SK-N-SH (cell line): ENCODE results near the gene AZIN2.

Experiments used
- JUND ChIP-seq: IDR thresholded peaks from 2 replicates; pipeline ENCODE4 v1.4.0; 2012
- MEF2A ChIP-seq: IDR thresholded peaks from 2 replicates; pipeline ENCODE4 v1.4.0; 2012; ENCODE audit warnings: low read depth, borderline replicate concordance
- MXI1 ChIP-seq: IDR thresholded peaks from 2 replicates; pipeline ENCODE4 v1.6.1; 2012; ENCODE audit warnings: mild to moderate bottlenecking, low read depth, low read length, improper control_type of control experiment
- POLR2AphosphoS5 ChIP-seq: IDR thresholded peaks from 2 replicates; pipeline ENCODE4 v1.6.1; 2012; ENCODE audit warnings: low read depth, low read length
- RAD21 ChIP-seq: IDR thresholded peaks from 2 replicates; pipeline ENCODE4 v1.6.1; 2012; ENCODE audit warnings: mild to moderate bottlenecking, low read length
- SIN3A ChIP-seq: IDR thresholded peaks from 2 replicates; pipeline ENCODE4 v1.6.1; 2012; ENCODE audit warnings: low read depth, mild to moderate bottlenecking, low read length, moderate library complexity, borderline replicate concordance
- SMC3 ChIP-seq: IDR thresholded peaks from 2 replicates; pipeline ENCODE4 v1.6.1; 2012; ENCODE audit warnings: low read depth, low read length, improper control_type of control experiment
- TAF1 ChIP-seq: IDR thresholded peaks from 2 replicates; pipeline ENCODE4 v1.6.1; 2012; ENCODE audit warnings: low read depth, mild to moderate bottlenecking, low read length, moderate library complexity, borderline replicate concordance
- TF ChIP-seq, protein P1 (sequence below): fragments of 200-600 bp; sonication (generic); IDR thresholded peaks from 2 replicates; pipeline ENCODE4 v1.6.1; 2017; ENCODE audit warnings: antibody characterized with exemption, mild to moderate bottlenecking, moderate library complexity
- TF ChIP-seq, protein P2 (sequence below): IDR thresholded peaks from 2 replicates; pipeline ENCODE4; 2012

DNA sequence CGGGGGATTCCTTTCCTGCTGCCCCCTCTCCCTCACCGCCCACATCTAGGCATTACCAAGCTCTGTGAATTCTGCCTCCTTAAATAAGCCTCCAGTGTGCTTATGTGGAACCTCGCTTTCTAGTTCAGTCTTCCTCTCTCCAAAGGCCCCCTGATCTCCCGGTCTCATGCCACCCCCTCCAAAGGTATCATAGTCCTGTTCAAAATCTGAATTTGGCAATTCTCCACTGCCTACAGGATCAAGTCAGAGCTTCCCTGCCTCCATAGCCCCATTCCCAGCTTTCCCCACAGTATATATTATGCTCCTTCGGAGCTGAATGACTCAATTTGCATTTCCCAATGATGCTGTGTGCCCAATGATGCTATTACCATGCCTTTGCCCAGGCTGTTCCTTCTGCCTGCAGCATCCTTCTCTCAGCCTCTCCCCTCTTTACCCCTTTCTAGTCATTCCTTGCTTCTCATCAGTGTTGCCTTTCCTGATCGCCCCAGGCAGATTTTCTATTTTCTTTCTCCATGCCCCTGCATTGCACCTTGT is 1.7 kb downstream of the AZIN2 start:
- TF ChIP-seq, protein P1, sequence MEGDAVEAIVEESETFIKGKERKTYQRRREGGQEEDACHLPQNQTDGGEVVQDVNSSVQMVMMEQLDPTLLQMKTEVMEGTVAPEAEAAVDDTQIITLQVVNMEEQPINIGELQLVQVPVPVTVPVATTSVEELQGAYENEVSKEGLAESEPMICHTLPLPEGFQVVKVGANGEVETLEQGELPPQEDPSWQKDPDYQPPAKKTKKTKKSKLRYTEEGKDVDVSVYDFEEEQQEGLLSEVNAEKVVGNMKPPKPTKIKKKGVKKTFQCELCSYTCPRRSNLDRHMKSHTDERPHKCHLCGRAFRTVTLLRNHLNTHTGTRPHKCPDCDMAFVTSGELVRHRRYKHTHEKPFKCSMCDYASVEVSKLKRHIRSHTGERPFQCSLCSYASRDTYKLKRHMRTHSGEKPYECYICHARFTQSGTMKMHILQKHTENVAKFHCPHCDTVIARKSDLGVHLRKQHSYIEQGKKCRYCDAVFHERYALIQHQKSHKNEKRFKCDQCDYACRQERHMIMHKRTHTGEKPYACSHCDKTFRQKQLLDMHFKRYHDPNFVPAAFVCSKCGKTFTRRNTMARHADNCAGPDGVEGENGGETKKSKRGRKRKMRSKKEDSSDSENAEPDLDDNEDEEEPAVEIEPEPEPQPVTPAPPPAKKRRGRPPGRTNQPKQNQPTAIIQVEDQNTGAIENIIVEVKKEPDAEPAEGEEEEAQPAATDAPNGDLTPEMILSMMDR: no peak
- TF ChIP-seq, protein P2, sequence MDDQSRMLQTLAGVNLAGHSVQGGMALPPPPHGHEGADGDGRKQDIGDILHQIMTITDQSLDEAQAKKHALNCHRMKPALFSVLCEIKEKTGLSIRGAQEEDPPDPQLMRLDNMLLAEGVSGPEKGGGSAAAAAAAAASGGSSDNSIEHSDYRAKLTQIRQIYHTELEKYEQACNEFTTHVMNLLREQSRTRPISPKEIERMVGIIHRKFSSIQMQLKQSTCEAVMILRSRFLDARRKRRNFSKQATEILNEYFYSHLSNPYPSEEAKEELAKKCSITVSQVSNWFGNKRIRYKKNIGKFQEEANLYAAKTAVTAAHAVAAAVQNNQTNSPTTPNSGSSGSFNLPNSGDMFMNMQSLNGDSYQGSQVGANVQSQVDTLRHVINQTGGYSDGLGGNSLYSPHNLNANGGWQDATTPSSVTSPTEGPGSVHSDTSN: no peak
- TF ChIP-seq MXI1 (no peak), SMC3 (no peak), POLR2AphosphoS5 (no peak), MEF2A (no peak), TAF1 (no peak), SIN3A (no peak), JUND (no peak), RAD21 (no peak)
